ENCODE measurements around the gene CDKL1.

The CDKL1 gene

DNA sequence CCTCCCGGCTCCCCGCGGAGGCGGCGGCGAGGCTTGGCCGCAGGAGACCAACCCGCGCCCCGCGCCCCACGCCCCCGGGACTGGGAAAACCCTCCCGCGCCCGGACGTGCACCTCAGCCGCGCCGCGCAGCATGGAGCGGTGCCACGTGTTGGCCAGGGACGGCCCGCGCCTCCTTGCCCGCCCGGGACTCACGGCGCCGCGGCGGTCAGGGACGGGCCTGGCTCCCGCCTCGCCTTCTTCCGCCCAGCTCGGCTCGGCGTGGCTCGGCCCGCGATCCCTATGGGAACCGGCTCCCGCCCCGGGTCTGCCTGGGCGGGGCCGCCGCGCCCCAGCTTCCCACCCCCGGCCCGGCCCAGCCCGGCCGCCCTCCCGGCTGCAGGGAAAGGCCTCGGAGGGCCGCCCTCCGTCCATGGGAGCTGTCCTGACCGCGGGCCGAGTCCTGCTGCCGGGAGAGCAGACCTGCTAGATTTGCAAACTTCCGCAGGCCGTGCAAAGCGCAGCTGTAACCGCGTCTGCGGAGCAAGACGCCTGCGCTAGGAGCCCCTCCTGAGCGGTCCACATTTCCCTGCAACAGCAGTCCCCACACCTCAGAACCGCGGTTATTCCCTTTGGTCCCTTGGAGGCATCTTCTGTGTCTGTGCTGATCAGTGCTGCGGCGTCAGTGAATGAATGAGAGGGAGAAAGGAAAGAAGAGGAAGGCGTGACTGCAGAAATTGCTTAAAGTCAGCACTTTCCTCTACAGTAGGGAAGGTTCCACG is at the start of gene CDKL1:
CDKL1 (minus strand) TSS at position 251 of the 759 bp plus-strand sequence. CDS start 1,013 bp downstream, outside the sequence.
- peak; percentile 79 for DNase-seq

DNA sequence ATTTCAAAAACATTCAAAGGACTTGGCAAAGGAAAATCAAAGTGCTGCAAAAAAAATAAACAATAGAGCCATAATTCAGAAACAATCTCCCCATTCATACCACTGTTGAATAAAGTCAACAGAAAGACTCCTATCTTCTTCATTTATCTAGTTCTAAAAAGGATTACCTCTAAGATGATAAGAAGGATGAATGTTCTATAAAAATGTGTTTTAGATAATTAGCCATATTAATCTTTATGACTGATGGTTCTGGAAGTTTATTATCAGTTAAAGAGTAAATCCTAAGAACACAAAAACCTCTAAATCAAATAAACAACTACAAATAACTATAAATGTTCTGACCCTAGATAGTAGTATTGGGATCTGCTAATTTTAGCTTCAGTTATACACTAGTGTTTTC is 37.8 kb upstream of the CDKL1 start:
- no peak for DNase-seq

DNA sequence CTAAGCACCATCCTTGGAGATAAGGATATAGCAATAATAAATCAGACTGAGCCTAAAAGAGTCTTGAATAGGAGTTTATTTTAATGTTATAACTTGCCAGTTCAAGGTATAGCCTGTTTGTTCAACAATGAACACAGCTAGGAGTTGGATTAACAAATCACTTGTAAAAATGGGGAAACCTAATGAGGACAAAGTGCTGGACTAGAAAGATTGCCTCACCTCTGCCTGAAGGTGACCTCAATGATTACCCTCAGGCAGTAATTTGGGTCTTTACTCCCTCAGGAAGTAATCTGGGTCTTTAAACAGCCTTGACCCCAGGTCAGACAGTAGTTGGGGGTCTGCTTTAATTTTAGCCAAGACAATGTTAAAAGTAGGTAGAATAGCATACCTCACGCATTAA is 35.5 kb upstream of the CDKL1 start:
- DNase-seq: no peak

DNA sequence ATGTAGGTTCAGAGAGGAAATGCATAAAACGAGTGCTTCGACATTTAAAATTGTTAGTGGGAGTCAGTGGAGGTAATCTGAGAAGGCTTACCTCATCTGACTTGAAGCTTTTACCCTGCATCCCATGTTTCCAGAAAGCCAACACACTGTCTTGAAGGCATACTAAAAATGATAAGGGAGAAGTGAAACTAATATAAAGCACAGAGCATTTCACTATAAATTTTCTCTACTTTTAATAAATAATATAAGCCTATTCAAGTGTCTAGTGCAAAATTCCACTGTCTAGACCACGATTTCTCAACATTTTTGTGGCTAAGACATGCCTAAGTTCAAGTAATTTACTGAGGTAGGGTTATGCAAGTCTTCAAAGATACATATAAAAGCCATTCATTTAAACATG is 29.1 kb upstream of the CDKL1 start:
- DNase-seq: no peak

DNA sequence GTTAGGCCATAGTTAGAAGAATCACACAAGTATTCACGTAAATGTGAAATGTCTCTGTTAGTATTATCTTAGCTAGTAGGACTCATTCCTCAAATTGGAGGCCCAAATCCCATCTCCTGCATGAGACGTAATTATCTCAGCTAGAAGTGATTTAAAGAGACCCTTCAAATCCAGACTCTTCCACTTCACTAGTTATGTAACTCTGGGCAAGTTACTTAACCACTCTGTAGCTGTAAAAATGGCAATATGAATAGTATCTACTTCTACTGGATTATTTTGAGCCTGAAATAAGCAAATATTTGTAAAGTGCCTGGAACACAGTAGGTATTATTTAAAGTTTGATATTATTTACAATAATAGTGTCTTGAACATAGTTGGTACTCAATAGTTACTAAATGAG is 28.4 kb upstream of the CDKL1 start:
- no peak for DNase-seq

DNA sequence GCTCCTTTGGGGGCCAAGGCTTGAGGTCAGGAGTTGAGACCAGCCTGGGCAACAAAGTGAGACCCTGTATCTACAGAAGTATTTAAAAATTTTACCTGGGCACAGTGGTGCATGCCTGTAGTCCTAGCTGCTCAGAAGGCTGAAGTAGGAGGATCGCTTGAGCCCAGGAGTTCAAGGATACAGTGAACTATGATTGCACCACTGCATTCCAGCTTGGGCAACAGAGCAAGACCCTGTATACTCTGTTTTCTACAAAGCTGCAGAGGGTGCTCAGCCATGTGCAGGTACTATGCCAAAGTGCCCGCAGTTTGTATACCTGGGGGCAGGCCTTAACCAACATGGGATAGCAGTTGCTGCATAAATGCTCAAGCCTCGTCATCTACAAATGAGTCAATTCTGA is 26.8 kb upstream of the CDKL1 start:
- DNase-seq: no peak

DNA sequence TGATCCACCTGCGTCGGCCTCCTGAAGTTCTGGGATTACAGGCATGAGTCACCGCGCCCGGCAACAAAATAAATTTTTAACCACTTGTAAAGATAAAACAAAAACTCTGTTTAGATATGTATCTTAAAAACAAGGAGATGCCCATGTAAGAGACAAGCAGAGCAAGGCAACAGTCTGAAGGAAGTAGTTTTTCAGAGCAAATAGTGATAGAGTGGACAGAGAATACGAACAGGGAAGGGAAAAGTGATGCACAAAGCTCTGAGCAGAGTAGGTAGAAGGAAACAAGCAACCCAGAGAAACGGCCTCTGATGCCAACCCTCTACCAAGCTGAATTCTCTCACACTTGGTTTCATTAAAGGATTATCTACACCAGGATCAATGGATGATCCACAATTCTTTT is 24.8 kb upstream of the CDKL1 start:
- DNase-seq: no peak

DNA sequence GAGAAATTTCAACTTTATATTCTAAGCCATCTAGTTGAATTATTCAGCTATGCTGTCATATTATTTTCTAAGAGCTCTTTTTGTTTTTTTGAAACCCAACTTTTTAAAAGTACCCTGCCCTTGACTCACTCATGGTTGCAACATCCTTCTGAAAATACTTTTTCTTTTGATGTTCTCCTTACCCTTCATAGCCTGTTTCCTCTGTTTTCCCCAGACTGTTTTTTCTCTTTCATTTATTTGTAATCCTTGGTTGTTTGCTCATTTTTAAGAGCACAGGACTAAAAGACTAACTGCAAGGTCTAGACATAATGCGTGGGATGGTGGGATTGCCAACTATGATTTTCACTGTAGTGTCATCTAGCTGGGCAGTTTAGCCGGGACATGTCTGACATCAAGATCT is 21.2 kb upstream of the CDKL1 start:
- no peak for DNase-seq

DNA sequence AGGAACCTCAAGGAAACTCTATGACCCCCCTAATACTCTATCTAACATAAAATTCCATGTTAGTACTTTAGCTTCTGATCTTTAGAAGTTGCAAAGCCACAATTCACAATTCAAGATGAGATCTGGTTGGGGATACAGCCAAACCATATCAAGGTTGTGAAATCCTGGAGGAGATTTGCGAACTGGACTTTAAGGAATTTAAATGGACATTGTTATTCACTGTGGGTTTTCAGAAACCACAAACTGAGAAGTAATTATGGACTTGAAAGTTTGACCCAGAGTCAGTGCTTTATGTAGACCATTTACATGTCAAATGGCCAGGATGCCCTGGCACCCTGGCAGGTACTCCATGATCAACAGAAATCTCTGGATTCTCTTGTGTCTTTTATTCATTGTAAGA is 14.2 kb upstream of the CDKL1 start:
- DNase-seq: no peak

DNA sequence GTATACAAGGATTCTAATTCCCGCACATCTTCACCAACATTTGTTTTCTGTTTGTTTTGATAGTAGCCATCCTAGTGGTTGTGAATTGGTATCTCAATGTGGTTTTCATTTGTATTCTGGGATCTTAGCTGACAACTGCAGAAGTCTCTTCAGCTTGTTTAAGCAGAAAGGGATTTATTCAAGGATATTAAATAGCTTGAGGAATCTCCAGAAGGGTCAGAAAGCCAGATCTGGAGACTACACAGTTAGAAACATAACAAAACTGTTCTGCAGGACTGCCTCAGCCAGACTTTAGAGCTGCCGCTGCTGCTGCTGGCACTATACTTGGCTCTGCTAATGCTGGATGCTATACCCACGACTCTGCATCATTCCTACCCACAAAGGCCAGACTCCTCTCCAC is 13.4 kb upstream of the CDKL1 start:
- no peak for DNase-seq

DNA sequence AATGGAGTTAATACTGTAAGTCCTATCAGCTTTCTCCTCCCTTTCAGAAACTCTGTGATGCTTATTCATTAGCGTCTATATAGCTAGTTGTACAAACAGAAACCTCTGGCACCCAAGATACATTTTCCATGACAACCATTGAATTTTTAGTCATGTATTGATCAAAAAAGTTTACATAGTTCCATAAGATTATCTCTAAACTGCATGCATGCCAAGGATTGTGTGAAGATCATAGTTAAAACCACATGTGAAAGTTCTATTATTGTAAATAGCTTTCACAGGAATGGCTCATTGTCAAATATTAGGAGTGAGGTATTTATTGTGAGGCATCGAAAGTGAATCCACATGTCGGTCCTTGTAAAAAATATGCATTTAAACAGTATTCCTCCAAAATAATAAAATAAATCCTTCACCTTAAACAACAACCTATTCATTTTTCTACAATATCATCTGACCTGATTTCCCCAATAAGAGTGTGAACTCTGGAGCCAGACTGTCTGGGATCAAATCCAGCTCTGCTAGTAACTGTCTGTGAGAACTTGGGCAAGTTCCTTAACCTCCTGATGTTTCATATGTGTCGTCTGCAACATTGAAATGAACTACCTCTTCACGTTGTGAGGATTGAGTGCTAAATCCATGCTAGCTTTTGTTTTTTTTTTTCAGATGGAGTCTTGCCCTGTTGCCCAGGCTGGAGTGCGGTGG is 10.6 kb upstream of the CDKL1 start:
- DNase-seq: no peak

DNA sequence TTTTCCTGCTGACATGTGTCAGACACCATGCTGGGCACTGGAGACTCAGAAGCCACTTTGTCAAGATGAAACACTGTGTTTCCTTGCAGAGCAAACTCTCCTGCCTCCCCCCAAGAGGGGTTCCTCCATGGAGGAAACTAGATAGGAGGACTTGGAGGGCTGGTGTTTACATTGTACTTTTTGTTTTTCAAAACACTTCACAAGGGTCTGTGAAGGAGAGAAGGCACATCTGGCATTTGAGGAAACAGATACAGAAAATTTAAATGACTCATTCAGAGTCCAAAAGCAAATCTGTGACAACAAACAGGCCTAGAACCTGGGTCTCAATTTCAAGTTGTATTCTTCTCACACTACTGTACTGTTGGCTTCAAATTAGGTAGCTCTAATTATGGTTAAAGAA is 6.7 kb upstream of the CDKL1 start:
- no peak for DNase-seq

DNA sequence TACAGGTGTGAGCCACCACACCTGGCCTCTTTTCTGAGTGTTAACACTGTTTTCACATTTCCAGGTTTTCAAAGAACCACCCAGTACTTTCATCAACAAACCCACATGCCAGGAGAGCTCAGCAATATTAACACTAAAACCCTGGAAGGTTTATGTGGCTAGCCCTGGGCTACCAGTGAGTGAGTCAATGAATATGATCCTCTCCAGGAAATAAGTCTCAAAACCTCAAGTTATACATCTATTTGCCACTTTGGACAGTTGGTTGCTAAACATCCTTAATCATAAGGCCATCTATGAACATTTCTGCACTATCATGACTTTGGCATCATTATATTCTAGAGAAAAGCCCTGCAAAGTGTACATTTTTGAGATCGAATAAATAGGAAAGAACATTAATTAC is 6.3 kb upstream of the CDKL1 start:
- no peak for DNase-seq

DNA sequence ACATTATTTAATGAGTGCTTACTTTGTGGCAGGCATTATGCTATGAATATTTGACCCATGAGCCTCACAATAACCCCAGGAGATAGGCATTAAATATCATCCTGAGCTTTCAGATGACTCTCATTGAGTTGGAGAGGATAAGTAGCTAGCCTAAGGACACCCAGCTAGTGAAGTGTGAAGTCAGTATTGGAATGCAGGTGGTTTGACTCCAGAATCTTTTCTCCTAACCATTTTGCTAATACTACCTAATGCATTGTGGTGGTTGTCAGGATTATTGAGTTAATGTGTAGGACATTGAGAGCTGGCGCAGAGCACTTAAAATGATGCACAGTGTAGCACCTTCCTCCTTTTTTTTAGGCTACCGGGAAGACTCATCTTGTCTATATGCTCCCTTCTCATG is 3.8 kb upstream of the CDKL1 start:
- no peak for DNase-seq

DNA sequence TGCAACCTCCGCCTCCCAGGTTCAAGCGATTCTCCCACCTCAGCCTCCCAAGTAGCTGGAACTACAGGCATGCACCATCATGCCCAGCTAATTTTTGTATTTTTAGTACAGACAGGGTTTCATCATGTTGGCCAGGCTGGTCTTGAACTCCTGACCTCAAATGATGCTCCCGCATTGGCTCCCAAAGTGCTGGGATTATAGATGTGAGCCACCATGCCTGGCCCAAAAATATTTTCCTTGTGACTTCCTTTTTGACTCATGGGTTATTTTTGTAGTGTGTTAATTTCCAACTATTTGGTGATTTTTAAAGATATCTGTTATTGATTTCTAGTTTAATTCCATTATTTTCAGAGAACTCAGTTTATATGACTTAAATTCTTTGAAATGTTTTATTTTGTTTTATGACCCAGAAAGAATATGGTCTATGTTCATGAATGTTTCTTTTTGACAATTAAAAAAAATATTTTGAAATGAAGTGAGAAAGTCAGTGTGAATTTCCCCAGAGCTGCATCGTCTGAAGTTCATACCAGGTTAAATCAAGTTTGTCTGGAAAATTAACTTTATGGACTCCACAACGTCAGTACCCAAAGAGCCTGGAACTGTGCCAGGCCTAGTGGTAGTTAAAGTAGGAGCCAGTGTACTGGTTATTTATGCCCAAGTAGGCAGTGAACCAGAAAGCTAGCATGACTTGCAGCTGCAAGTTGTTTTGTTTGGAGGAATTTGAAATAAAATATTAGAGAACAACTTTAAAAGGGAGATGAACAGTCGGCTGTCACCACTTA is 2.8 kb upstream of the CDKL1 start:
- no peak for DNase-seq

DNA sequence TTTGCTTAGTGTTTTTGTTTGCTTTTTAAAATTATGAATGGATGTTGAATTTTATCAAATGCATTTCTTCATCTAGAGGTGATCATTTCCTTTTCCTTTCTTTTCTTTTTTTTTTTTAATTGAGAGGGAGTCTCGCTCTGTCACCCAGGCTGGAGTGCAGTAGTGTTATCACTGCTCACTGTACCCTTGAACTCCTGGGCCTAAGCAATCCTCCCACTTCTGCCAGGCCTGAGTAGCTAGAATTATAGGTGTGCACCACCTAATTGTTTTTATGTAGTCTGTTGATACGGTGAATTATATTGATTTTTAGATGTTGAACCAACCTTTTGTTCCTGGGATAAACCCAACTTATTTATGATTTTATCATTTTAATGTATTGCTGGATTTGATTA is 1.5 kb upstream of the CDKL1 start:
- DNase-seq: no peak

DNA sequence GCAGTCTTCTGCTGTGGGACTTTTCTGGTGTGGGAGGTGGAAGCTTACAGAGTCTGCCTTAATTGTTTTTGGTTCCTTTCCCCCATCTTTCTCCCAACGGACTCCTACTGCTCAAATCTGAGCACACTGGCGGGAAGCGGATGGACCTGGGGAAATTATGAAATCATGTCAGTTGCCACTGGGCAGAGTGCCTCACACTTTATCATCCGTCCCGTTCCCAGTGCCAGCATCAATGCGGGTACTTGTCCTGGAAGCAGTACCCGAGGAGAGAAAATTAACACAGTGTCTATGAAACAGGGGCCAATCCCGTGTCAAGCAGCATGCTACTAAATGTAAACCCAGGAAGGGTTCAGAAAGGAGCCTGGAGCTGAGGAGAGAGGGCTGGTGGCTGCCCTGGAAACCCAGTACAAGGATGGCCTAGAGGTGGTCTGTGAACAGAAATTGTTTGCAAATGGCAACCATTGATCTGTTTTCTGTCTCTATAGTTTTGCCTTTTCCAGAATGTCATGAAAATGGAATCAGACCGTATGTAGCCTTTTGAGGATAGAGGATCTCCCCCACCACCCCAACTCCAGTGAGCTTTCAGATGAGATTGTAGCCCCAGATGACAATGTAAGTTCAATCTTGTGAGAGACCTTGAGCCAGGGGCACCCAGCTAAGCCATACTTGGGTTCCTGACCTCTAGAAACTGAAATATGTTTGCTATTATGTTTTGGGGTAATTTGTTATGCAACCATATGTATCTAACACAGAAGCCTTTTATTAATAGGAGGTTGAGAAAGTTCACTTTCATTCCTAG is 908 bp upstream of the CDKL1 start:
- no peak for DNase-seq

DNA sequence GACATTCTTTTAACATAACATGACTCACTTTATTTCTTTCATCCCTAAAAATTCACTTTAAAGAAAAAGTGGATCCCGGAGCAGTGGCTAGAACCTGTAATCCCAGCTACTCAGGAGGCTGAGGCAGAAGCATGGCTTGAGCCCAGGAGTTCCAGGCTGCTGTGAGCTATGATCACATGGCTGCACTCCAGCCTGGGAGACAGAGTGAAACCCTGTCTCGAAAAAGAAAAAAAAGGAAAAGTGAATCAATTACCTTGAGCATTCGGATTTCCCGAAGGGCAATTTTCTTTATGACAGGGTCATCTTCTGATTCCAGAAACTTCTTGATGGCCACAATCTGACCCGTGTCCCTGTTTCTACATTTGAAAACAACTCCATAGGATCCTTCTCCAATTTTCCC is 1.2 kb downstream of the CDKL1 start:
- no peak for DNase-seq

DNA sequence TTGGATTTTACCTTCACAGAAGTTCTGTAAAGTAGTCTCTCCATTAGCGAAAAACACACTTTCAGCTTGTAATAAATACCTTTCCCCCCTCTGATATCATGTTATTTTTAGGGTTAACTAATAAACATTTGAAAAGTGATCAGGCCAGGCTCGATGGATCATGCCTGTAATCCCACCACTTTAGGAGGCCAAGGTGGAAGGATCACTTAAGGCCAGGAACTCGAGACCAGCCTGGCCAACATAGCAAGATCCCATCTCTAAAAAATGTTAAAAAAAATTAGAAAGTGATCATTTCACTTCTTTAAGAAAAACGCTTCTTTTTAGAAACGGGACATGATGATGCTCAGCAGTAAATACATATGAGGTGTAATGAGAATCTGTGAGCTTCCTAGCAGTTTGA is 2.0 kb downstream of the CDKL1 start:
- DNase-seq: no peak

DNA sequence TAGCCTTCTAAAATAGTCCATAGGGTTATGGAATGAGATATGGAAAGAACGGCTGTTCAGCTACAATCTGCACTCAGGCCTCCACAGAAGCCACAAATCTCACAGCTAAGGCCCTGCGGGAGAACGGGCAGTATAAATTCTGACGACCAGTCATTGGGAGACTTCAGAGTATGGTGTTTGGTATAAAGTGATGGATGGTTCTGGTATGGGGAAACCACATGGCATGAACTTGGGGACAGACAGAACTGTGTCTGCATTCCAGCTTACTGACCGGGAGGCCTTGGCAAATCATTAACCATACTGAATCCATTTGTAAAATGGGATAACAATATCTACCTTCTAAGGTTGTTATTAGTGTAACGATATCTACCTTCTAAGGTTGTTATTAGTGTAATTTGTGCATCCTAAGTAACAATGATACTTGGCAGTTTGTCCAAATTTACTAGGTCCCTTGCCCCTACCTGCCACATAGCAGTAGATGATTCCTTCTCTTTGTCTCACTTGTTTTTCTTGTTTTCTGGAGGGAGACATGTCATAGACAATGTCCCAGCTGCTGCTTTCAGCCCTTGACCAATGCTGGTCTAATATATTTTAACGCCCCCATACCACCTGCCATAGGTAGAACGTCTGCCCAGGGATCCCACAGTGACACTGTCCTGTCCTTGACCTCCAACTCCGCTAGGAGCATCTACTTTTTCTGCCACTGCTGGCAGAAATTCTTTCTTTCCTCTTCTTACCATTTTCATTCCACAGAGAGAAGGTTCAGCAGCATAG is 6.8 kb downstream of the CDKL1 start:
- no peak for DNase-seq

DNA sequence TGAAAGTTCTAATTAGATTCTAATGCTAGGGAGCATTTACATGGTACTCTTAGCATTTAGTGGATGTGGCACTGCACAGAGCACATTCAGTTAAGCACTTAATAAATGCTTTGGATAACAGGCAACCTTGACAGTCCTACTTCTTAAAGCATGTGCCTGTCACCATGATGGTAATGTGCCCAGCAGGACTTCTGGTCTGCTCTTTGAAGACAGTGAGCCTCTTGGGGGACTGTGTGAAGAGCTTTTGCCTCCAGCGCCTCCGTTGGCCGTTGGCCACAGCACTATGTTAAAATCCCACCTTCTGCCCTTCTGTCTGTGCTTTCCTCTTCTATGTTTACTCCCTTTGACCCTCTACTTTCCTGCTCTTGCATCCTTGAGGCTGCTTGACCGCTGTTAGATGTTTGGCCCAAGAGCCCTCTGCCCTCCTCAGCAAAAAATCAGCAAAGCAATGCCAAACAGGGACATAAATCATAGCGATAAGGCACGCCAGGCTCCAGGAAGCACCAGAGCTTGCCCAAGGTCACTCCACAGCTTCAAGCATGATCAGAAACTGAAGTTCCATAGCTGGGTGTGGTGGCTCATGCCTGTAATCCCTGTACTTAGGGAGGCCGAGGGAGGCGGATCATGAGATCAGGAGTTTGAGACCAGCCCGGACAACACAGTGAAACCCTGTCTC is 8.3 kb downstream of the CDKL1 start:
- no peak for DNase-seq

DNA sequence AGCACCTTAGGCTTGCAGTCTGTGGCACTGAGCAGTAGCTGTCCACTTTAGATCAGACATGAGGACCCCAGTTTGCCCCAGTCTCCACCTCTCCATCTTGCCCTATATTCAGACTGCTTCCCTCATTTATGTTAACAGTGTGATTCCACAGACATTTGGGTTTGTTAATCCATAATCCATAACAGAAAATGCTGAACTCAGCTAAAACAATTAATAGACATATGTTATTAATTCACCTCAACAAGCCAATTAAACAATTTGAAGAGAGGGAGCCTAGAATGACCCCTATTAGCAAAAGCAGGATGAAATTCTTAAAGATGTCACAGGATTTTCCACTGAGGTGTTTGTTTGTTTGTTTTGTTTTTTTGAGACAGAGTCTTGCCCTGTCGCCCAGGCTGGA is 9.1 kb downstream of the CDKL1 start:
- no peak for DNase-seq

Measured in activated CD8-positive, alpha-beta memory T cell treated with anti-CD3 and anti-CD28 coated beads, Interleukin-2, amount 50 U/mL, for 48 hours (primary cell).